ENCODE results near the gene TRIP6. TPM values are rescaled to one million over a fixed set of nuclear protein-coding genes. Genes with fewer than 3 reads are reported as not detected.
"Not testable (repeated sequence)": the region's sequence is repeated elsewhere in the genome, so short reads cannot be mapped to it uniquely, and the experiment has no call there.

The TRIP6 gene
- total RNA-seq, 1 experiment from 2014 or later = 23.5 TPM

DNA sequence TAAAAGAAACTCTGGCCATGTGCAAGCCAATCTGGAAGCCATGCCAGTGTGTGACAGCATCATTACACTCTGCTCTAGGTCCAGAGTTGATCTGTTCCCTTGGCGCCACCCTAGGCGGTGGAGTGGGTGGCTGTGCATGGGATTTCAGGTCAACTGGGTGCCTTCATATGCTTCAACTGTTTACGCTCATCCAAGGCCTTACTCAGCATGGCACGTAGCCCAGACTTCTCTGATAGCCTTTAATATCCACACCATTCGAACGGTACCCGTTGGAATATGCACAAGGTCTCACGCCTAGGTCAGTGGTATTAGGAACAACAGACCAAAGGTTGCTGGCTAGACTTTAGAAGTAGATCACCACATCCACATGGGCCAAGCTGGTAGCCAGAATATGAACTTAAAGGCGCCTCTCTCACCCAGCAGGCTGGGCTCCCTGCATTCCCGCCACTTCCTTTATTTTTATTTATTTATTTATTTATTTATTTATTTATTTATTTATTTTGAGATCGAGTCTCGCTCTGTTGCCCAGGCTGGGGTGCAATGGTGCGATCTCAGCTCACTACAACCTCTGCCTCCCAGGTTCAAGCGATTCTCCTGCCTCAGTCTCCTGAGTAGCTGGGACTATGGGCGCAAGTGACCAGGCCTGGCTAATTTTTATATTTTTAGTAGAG is 47.2 kb downstream of the TRIP6 start:
- no peak for DNase-seq (ENCODE audit: low spot score)

DNA sequence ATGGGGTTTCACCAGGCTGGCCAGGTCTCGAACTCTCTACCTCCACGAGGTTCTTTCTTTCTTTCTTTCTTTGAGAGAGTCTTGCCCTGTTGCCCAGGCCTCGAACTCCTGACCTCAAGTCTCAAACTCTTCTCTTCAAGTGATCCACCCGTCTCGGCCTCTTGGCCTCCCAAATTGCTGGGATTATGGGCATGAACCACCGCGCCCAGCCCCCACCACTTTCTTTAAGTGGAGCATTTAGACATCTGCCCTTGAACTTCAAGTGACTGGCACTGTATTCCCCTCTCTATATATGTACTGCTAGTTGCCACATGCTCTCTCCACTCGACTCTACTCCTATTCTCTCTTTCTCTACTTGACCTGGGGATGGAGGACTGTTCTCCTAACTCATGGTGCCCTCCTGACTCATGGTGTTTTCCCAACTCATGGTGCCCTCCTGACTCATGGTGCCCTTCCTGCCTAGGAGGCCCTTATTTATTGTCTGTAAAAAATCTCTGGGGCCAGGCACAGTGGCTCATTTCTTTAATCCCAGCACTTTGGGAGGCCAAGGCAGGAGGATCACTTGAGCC is 47.8 kb downstream of the TRIP6 start:
- DNase-seq (ENCODE audit: low spot score) = no peak

DNA sequence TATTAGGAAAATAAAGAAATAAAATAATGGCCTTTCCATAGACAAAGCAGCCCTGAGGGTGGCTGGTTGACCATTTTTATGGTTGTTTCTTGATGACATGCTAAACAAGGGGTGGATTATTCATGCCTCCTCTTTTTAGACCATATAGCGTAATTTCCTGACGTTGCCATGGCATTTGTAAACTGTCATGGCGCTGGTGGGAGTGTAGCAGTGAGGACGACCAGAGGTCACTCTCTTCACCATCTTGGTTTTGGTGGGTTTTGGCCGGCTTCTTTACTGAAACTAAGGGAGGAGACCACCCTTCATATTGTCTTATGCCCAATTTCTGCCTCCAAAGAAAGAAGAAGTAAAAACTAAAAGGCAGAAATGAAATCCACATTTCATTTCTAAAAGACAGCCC is 52.1 kb downstream of the TRIP6 start:
- DNase-seq (ENCODE audit: low spot score) = not testable (repeated sequence)

DNA sequence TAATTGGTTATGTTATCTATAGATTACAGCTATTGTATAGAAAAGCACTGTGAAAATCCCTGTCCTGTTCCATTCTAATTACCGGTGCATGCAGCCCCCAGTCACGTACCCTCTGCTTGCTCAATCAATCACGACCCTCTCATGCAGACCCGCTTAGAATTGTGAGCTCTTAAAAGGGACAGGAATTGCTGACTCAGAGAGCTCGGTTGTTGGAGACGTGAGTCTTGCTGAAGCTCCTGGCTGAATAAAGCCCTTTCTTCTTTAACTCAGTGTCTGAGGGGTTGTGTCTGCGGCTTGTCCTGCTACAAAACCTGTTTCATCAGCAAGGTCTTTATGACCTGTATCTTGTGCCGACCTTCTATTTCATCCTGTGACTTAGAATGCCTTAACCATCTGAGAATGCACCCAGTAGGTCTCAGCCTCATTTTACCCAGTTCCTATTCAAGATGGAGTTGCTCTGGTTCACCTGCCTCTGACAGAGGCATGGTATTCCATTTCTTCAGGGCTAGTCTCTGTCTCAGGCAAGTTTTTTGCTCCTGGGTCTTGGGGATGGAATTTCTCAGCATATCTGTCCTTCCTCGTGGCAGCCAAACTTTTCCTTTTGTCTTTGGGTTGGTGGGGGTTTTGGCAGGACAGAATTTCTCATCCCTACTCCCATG is 52.7 kb downstream of the TRIP6 start:
- DNase-seq (ENCODE audit: low spot score) = not testable (repeated sequence)

DNA sequence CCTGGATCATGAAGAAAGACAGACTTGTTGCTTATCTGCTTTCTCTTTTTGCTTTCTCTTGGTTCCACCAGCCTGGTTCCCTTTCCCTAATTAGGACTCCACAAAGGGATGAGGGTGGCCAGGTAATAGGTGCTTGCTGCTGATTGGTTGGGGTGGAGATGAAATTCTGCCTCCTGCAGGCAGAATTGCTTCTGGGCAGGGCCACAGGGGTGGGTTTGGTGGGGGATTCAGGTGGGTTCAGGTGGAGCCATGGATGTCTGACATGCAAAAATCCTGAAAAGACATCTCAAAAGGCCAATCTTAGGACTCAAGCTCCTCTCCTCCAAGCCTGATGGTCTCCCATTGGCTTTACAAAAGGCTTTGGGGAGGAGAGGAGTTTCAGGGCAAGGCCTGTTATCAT is 53.9 kb downstream of the TRIP6 start:
- no peak for DNase-seq (ENCODE audit: low spot score)

Small RNA genes within 50 kb of the gene (small RNA-seq; reads per million reads assigned to genes)
- gene RN7SL549P = not detected
- gene RN7SL750P = not detected

Other genes starting within 250 kb of the TRIP6 start
- gene TFR2, start 225.8 kb upstream of the TRIP6 start, total RNA-seq (2014; rRNA removed; shearing (Covaris generic)) = 1.2 and 1.7 TPM in 2 replicates
- gene ACTL6B, start 210.9 kb upstream of the TRIP6 start, total RNA-seq (2014; rRNA removed; shearing (Covaris generic)) = 0.13 TPM in 1 of 2 replicates, not detected in the other
- 272 and 317 TPM in 2 replicates for gene GNB2, start 193.6 kb upstream of the TRIP6 start, total RNA-seq (2014; rRNA removed; shearing (Covaris generic))
- 44.6 and 46.9 TPM in 2 replicates for gene GIGYF1, start 173.1 kb upstream of the TRIP6 start, total RNA-seq (2014; rRNA removed; shearing (Covaris generic))
- 222 and 231 TPM in 2 replicates for gene POP7, start 161.3 kb upstream of the TRIP6 start, total RNA-seq (2014; rRNA removed; shearing (Covaris generic))
- not detected in 2 replicates for gene EPO, start 146.9 kb upstream of the TRIP6 start, total RNA-seq (2014; rRNA removed; shearing (Covaris generic))
- not detected in 2 replicates for gene ZAN, start 133.8 kb upstream of the TRIP6 start, total RNA-seq (2014; rRNA removed; shearing (Covaris generic))
- 230 and 236 TPM in 2 replicates for gene EPHB4, start 39.9 kb upstream of the TRIP6 start, total RNA-seq (2014; rRNA removed; shearing (Covaris generic))
- 68.7 and 85.6 TPM in 2 replicates for gene SLC12A9, start 14.7 kb upstream of the TRIP6 start, total RNA-seq (2014; rRNA removed; shearing (Covaris generic))
- gene SRRT, start 7.7 kb downstream of the TRIP6 start, total RNA-seq (2014; rRNA removed; shearing (Covaris generic)) = 211 and 222 TPM in 2 replicates
- gene UFSP1, start 22.3 kb downstream of the TRIP6 start, total RNA-seq (2014; rRNA removed; shearing (Covaris generic)) = 30.4 and 31.0 TPM in 2 replicates
- gene ACHE, start 28.5 kb downstream of the TRIP6 start, total RNA-seq (2014; rRNA removed; shearing (Covaris generic)) = 0.13 and 1.1 TPM in 2 replicates
- 6.9 and 7.3 TPM in 2 replicates for gene MUC3A, start 82.1 kb downstream of the TRIP6 start, total RNA-seq (2014; rRNA removed; shearing (Covaris generic))
- gene MUC12, start 102.2 kb downstream of the TRIP6 start, total RNA-seq (2014; rRNA removed; shearing (Covaris generic)) = 19.2 and 29.8 TPM in 2 replicates
- 0.23 and 0.44 TPM in 2 replicates for gene MUC17, start 152.7 kb downstream of the TRIP6 start, total RNA-seq (2014; rRNA removed; shearing (Covaris generic))
- gene TRIM56, start 218.1 kb downstream of the TRIP6 start, total RNA-seq (2014; rRNA removed; shearing (Covaris generic)) = 32.3 and 52.2 TPM in 2 replicates

Data from HT-29 (cell line).